Left cardiac atrium (tissue), 4 donors: ENCODE results near the gene KIF3A. TPM values are rescaled to one million over a fixed set of nuclear protein-coding genes. Genes with fewer than 3 reads are reported as not detected.

Source experiments
- ATAC-seq, 2 donors: fragments of 200-7000 bp; cut with Tn5 transposase; one replicate each; pipeline ENCODE4 v1.9.1; 2020; ENCODE audit warnings: mild to moderate bottlenecking in 2 of 2, moderate library complexity in 2 of 2
- DNase-seq: peaks from one replicate; pipeline ENCODE4 v3.0.0-alpha.2; 2020
- intact Hi-C, 2 donors: fragments of 100-400 bp; cut with DNase I; formaldehyde crosslinking; loops; one replicate each; pipeline versions ENCODE4 v1.14.1 to v1.15.1; 2022 to 2023
- total RNA-seq, 2 donors: library from RNA; stranded (reverse); fragmentation: NEBNext Ultra II Directional; extraction: Animal tissue kit (Norgen Biotek cat#: 25700); gene quantifications; one replicate each; pipeline ENCODE4 v1.2.1, GENCODE V29; 2021
- donor health status: DM: no; HTN: yes; CAD: no.
- donor health status: DM: no; HTN: yes; CAD: no; lungs with severe emphysema.
- donor health status: DM: yes; HTN: yes; CAD: no.
- donor health status: Dilated cardiomyopathy.

The KIF3A gene
- total RNA-seq, 2 donors from 2014 or later, result 6.4 to 8.0 TPM

- DNase-seq (no peak), ATAC-seq (no peak)
- intact Hi-C loops, result no loop called here
These were observed 67.1 kb downstream of the KIF3A start for GRCh38 chr5:132669966-132670882.

- no peak for DNase-seq
These were observed 67.9 kb downstream of the KIF3A start for GRCh38 chr5:132669455-132669820.

GRCh38 chr5:132668706-132669454 lies 68.5 kb downstream of the KIF3A start:
- intact Hi-C loops, result no loop called here
- DNase-seq, result no peak
- peak in 1 of 2 donors; percentile 89 for ATAC-seq

More at GRCh38 chr5:132669455-132669820, 67.9 kb downstream of the KIF3A start:
- ATAC-seq, result no peak
- intact Hi-C loops, result no loop called here

- no peak for ATAC-seq
- DNase-seq, result no peak
- intact Hi-C loops, result no loop called here
These were observed 69.3 kb downstream of the KIF3A start for GRCh38 chr5:132667761-132668705.

- no peak for ATAC-seq
- no peak for DNase-seq
- intact Hi-C loops, result no loop called here
These were observed 70.0 kb downstream of the KIF3A start for GRCh38 chr5:132667309-132667708.

GRCh38 chr5:132666310-132667123 lies 70.8 kb downstream of the KIF3A start:
- intact Hi-C loops, result no loop called here
- no peak for ATAC-seq
- no peak for DNase-seq

- ATAC-seq, result no peak
- intact Hi-C loops, result no loop called here
- no peak for DNase-seq
These were observed 71.7 kb downstream of the KIF3A start for GRCh38 chr5:132665574-132666080.

- ATAC-seq (no peak), DNase-seq (no peak)
- intact Hi-C loops, result no loop called here
These were observed 72.6 kb downstream of the KIF3A start for GRCh38 chr5:132664696-132665209.

GRCh38 chr5:132663771-132664695 lies 73.3 kb downstream of the KIF3A start:
- intact Hi-C loops, result no loop called here

GRCh38 chr5:132662925-132663770 lies 74.2 kb downstream of the KIF3A start:
- intact Hi-C loops, result no loop called here
- no peak for DNase-seq
- ATAC-seq, result no peak

More at GRCh38 chr5:132663771-132664695, 73.3 kb downstream of the KIF3A start:
- DNase-seq (no peak), ATAC-seq (peak in 1 of 2 donors; percentile 58)

- intact Hi-C loops, result no loop called here
- DNase-seq (no peak), ATAC-seq (no peak)
These were observed 75.3 kb downstream of the KIF3A start for GRCh38 chr5:132662004-132662401.

GRCh38 chr5:132661231-132662003 lies 75.9 kb downstream of the KIF3A start:
- no peak for ATAC-seq
- intact Hi-C loops, result no loop called here

GRCh38 chr5:132659598-132660493 lies 77.5 kb downstream of the KIF3A start:
- intact Hi-C loops, result no loop called here
- no peak for ATAC-seq
- no peak for DNase-seq

More at GRCh38 chr5:132661231-132662003, 75.9 kb downstream of the KIF3A start:
- no peak for DNase-seq
